ENCODE results near the gene GPC3. TPM values are rescaled to one million over a fixed set of nuclear protein-coding genes. Genes with fewer than 3 reads are reported as not detected.
"Not testable (repeated sequence)": the region's sequence is repeated elsewhere in the genome, so short reads cannot be mapped to it uniquely, and the experiment has no call there.

GPC3 gene
- total RNA-seq, 6 experiments from 2014 or later, result 0.31 to 6.8 (median 1.8) TPM

DNA sequence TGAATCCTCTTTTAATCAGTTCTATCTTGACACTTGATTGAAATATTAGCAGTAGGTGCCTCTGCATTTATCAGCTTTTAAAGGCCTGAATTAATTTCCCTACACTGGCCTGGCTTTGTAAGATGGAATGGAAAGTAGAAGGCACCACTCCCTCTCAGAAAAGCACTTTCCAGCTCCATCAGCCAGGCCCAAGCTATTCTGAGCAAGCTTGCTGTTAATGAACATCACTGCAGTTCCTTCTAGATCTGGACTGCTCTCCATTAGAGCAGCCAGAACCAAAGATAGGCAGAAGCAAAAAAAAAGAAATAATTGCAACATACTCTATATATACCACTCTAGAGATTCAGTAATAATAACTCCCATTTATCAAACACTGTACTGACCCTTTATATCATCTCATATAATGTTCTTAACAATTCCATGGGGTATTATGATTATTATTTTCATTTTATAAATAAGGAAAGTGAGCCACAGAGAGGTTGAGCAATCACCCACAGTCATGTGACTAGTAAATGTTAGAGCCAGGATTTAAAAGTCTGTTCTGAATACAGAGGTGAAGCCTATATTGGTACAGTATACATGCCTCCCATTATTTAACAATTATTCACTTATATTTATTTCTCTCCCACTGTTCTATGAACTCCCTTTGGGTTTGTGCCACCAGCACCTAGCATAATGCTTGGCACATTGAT, 39.4 kb upstream of the GPC3 start:
- DNase-seq, result no peak
- intact Hi-C loops (cut with DNase I), result no loop called here
- ATAC-seq, result no peak

DNA sequence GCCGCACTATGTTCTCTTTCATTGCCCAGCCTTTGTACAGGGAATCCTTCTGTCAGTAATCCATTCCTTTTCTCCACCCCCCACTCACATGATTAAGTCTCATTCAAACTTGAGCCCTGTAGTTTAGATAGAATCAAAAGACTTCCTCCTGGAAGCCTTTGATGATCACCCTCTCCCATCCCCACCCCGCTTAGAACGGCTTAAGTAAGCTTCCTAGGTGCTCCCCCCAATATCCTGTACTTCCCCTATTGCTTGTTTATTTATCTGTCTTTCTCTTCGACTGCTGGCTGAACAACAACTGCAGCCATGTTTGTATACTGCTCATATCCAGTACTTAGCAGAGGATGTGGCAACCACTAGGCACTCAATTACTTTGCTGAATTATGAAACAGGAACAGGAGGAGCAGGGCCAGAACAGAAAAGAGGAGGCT, 38.5 kb upstream of the GPC3 start:
- H3K4me3 ChIP-seq, result no peak overlapping the region
- no peaks in the 10 kb centered on the region for H3K27me3 ChIP-seq
- H3K4me1 ChIP-seq, result no peaks in the 10 kb centered on the region
- H3K9me3 ChIP-seq, result no peaks in the 10 kb centered on the region
- no peak overlapping the region for H3K27ac ChIP-seq
- H3K36me3 ChIP-seq, result no peaks in the 10 kb centered on the region
- no peak for TF ChIP-seq CTCF (IDR thresholded peaks at IDR 0.05)
- no peak for TF ChIP-seq POLR2A (IDR thresholded peaks at IDR 0.05)
- ATAC-seq (peak in 1 of 4 donors; percentile 24), DNase-seq (no peak)
- intact Hi-C loops (cut with DNase I), result no loop called here
- WGBS (ENCODE audit: insufficient coverage, low coverage, low lambda C conversion rate, missing lambda C conversion rate), result 48% methylated on average over 4 of the region's 4 CpGs

More for the DNA sequence above, 39.4 kb upstream of the GPC3 start:
- H3K9me3 ChIP-seq, result no peaks in the 10 kb centered on the region
- H3K27me3 ChIP-seq, result no peaks in the 10 kb centered on the region
- H3K36me3 ChIP-seq, result no peaks in the 10 kb centered on the region
- no peak overlapping the region for H3K4me3 ChIP-seq
- no peak overlapping the region for H3K27ac ChIP-seq
- H3K4me1 ChIP-seq, result no peaks in the 10 kb centered on the region
- TF ChIP-seq POLR2A (IDR thresholded peaks at IDR 0.05) (no peak), CTCF (IDR thresholded peaks at IDR 0.05) (no peak)

DNA sequence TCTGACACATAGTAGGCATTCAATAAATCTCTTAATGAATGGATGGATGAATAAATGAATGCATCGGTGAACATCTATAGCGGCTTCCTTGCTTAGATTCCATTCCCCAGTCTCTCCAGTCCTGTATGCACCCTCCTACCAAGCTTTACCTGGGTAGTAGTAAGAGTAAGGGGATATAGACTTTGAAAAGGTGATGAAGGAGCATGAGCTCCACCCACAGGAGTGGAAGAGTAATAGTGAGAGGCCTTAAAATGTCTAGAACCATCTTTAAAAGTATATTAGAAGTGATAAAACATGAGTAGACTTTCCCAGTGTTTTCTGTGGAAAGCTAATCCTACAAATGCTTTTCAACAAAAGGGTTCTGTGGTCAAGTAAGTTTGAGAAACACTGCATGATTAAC, 35.5 kb upstream of the GPC3 start:
- no peak overlapping the region for H3K27ac ChIP-seq
- no peaks in the 10 kb centered on the region for H3K36me3 ChIP-seq
- no peak overlapping the region for H3K4me3 ChIP-seq
- 64% methylated on average over 2 of the region's 2 CpGs for WGBS (ENCODE audit: insufficient coverage, low coverage, low lambda C conversion rate, missing lambda C conversion rate)
- H3K27me3 ChIP-seq, result no peaks in the 10 kb centered on the region
- H3K9me3 ChIP-seq, result no peaks in the 10 kb centered on the region
- ATAC-seq (peak in 2 of 4 donors; percentile 36 to 65), DNase-seq (no peak)
- TF ChIP-seq POLR2A (IDR thresholded peaks at IDR 0.05), result no peak
- TF ChIP-seq CTCF (IDR thresholded peaks at IDR 0.05), result peak in 2 of 4 donors; percentile 9 to 15
- intact Hi-C loops (cut with DNase I), result no loop called here
- no peaks in the 10 kb centered on the region for H3K4me1 ChIP-seq

- Histone ChIP-seq H3K9me3 (no peaks in the 10 kb centered on the region), H3K36me3 (no peaks in the 10 kb centered on the region), H3K27ac (no peak overlapping the region), H3K4me3 (no peak overlapping the region), H3K27me3 (no peaks in the 10 kb centered on the region), H3K4me1 (no peaks in the 10 kb centered on the region)
- intact Hi-C loops (cut with DNase I), result no loop called here
- ATAC-seq, result no peak
- 41% methylated on average over 4 of the region's 4 CpGs for WGBS (ENCODE audit: insufficient coverage, low coverage, low lambda C conversion rate, missing lambda C conversion rate)
- no peak for DNase-seq
- TF ChIP-seq CTCF (IDR thresholded peaks at IDR 0.05), result no peak
- no peak for TF ChIP-seq POLR2A (IDR thresholded peaks at IDR 0.05)
These were observed 34.3 kb upstream of the GPC3 start for GRCh38 chrX:134019567-134020206.

DNA sequence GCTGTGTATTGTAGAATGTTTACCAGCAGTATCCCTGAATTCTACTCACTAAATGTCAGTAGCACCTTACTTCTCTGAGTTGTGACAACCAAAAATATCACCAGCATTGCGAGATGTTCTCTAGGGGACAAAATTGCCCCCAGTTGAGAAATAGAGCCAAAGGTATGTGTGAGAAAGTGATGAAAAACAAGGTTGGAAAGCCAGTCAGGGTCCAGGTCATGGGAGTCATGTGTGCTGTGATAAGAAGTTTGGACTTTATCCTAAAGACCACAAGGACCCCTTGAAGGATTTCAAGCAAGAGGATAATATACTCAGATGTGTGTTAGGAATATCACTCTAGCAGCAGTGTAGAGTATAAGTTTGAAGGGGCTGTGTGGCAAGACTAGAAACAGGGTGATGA, 30.9 kb upstream of the GPC3 start:
- H3K9me3 ChIP-seq; DNase-seq; ATAC-seq; intact Hi-C loops (cut with DNase I); H3K4me1 ChIP-seq; H3K27me3 ChIP-seq; H3K27ac ChIP-seq; H3K36me3 ChIP-seq; H3K4me3 ChIP-seq: not testable (repeated sequence)
- 42% methylated on average over 1 of the region's 1 CpG for WGBS (ENCODE audit: insufficient coverage, low coverage, low lambda C conversion rate, missing lambda C conversion rate)

- DNase-seq; H3K4me3 ChIP-seq; H3K36me3 ChIP-seq; ATAC-seq; H3K9me3 ChIP-seq; intact Hi-C loops (cut with DNase I); H3K27ac ChIP-seq; H3K27me3 ChIP-seq; H3K4me1 ChIP-seq: not testable (repeated sequence)
- 48% methylated on average over 2 of the region's 3 CpGs for WGBS (ENCODE audit: insufficient coverage, low coverage, low lambda C conversion rate, missing lambda C conversion rate)
These were observed 30.1 kb upstream of the GPC3 start for GRCh38 chrX:134015510-134015909.

Data from right lobe of liver (tissue), 6 donors.